B cell (primary cell): ENCODE results near the gene PEX6. TPM values are rescaled to one million over a fixed set of nuclear protein-coding genes. Genes with fewer than 3 reads are reported as not detected.

Source experiments
- polyA plus RNA-seq: library from polyadenylated mRNA; depleted of rRNA; stranded (reverse); fragments of >200 nt; gene quantifications from 2 replicates; pipeline ENCODE4 v1.2.3, GENCODE V29; 2012
- total RNA-seq, 2 donors: library from RNA; stranded (reverse); fragments of 120-200 nt in 1 of 2; gene quantifications; 1 replicate in 1 of 2; 2 replicates in 1 of 2; pipeline versions ENCODE4 v1.2.3 to v1.2.4, GENCODE V29; 2013 to 2022

The PEX6 gene
- total and polyA plus RNA-seq, 2 donors (not counting 1 experiment from before 2014, with no cell fraction given): 16.0 to 16.6 TPM

Other genes starting within 250 kb of the PEX6 start
- 54.6 and 55.7 TPM in 2 replicates for gene TBCC, start 233.1 kb downstream of the PEX6 start, total RNA-seq
- 24.8 and 35.7 TPM in 2 replicates for gene TBCC, start 233.1 kb downstream of the PEX6 start, polyA plus RNA-seq
- 34.1 and 34.9 TPM in 2 replicates for gene BICRAL, start 197.1 kb downstream of the PEX6 start, total RNA-seq
- gene BICRAL, start 197.1 kb downstream of the PEX6 start, polyA plus RNA-seq: 13.1 and 17.5 TPM in 2 replicates
- 95.9 and 100 TPM in 2 replicates for gene RPL7L1, start 99.6 kb downstream of the PEX6 start, total RNA-seq
- 12.8 and 14.5 TPM in 2 replicates for gene RPL7L1, start 99.6 kb downstream of the PEX6 start, polyA plus RNA-seq
- gene PTCRA, start 63.1 kb downstream of the PEX6 start, total RNA-seq: not detected in 2 replicates
- gene PTCRA, start 63.1 kb downstream of the PEX6 start, polyA plus RNA-seq: not detected in 2 replicates
- 159 and 163 TPM in 2 replicates for gene CNPY3, start 49.7 kb downstream of the PEX6 start, total RNA-seq
- 96.3 and 123 TPM in 2 replicates for gene CNPY3, start 49.7 kb downstream of the PEX6 start, polyA plus RNA-seq
- 2.0 and 2.8 TPM in 2 replicates for gene GNMT, start 18.4 kb downstream of the PEX6 start, total RNA-seq
- 4.1 and 5.9 TPM in 2 replicates for gene GNMT, start 18.4 kb downstream of the PEX6 start, polyA plus RNA-seq
- gene PPP2R5D, start 5.4 kb upstream of the PEX6 start, total RNA-seq: 23.6 and 26.3 TPM in 2 replicates
- gene PPP2R5D, start 5.4 kb upstream of the PEX6 start, polyA plus RNA-seq: 21.4 and 23.2 TPM in 2 replicates
- gene MEA1, start 34.8 kb upstream of the PEX6 start, total RNA-seq: 32.5 and 35.7 TPM in 2 replicates
- 25.6 and 36.7 TPM in 2 replicates for gene MEA1, start 34.8 kb upstream of the PEX6 start, polyA plus RNA-seq
- gene KLHDC3, start 35.1 kb upstream of the PEX6 start, total RNA-seq: 50.7 and 52.2 TPM in 2 replicates
- 35.4 and 47.4 TPM in 2 replicates for gene KLHDC3, start 35.1 kb upstream of the PEX6 start, polyA plus RNA-seq
- gene RRP36, start 42.4 kb upstream of the PEX6 start, total RNA-seq: 43.5 and 46.2 TPM in 2 replicates
- 18.5 and 22.8 TPM in 2 replicates for gene RRP36, start 42.4 kb upstream of the PEX6 start, polyA plus RNA-seq
- 21.4 and 22.7 TPM in 2 replicates for gene CUL7, start 74.7 kb upstream of the PEX6 start, total RNA-seq
- gene CUL7, start 74.7 kb upstream of the PEX6 start, polyA plus RNA-seq: 17.4 and 20.2 TPM in 2 replicates
- 43.8 and 45.6 TPM in 2 replicates for gene MRPL2, start 80.3 kb upstream of the PEX6 start, total RNA-seq
- gene MRPL2, start 80.3 kb upstream of the PEX6 start, polyA plus RNA-seq: 42.7 and 52.8 TPM in 2 replicates
- gene KLC4, start 80.5 kb upstream of the PEX6 start, total RNA-seq: 52.7 and 61.9 TPM in 2 replicates
- gene KLC4, start 80.5 kb upstream of the PEX6 start, polyA plus RNA-seq: 30.6 and 33.0 TPM in 2 replicates
- not detected in 2 replicates for gene PTK7, start 97.1 kb upstream of the PEX6 start, total RNA-seq
- 0.29 TPM in 1 of 2 replicates, not detected in the other for gene PTK7, start 97.1 kb upstream of the PEX6 start, polyA plus RNA-seq
- gene SRF, start 192.1 kb upstream of the PEX6 start, total RNA-seq: 22.7 and 23.1 TPM in 2 replicates
- gene SRF, start 192.1 kb upstream of the PEX6 start, polyA plus RNA-seq: 21.7 and 24.8 TPM in 2 replicates
- gene CUL9, start 203.0 kb upstream of the PEX6 start, total RNA-seq: 110 and 115 TPM in 2 replicates
- gene CUL9, start 203.0 kb upstream of the PEX6 start, polyA plus RNA-seq: 98.0 and 129 TPM in 2 replicates